Measurements from ENCODE around the gene DLG2.
"Not testable (repeated sequence)": the region's sequence is repeated elsewhere in the genome, so short reads cannot be mapped to it uniquely, and the experiment has no call there.

Gene DLG2

DNA sequence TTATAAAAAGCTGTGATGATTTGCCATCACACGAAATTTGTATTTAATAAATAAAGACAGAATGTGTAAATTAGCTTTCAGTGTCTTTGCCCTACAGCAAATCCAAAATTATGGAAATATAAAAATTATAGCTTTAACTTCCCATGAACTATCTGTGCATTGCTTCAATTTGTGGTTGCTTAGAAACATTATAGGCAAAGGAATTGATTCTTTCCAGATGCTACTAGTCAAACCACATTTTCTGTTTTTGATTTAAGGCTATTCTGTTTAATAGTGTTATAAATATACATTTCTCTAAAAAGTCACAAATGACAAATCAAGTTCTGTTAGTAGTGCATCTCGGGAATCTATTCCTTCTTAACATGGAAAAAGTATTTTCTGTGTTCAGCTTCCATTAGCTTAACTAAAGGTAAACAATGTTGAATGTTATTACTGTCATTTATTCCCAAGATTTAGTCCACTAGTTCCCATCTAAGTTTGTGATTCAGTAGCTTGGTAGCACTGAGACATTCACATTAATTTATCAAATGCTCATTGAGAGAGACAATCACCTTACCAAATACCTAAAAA is 1254.7 kb downstream of the DLG2 start:
- H3K36me3 Mint-ChIP-seq (ENCODE audit: low read depth) = no peaks in the 10 kb centered on the region
- H3K9me3 Mint-ChIP-seq = peaks cover 2% of the 10 kb centered on the region
- no peak overlapping the region for H3K4me3 Mint-ChIP-seq
- no peak for DNase-seq (ENCODE audit: low spot score)
- no peaks in the 10 kb centered on the region for H3K4me1 Mint-ChIP-seq (ENCODE audit: low read depth)
- no peak overlapping the region for H3K27ac Mint-ChIP-seq
- no peaks in the 10 kb centered on the region for H3K27me3 Mint-ChIP-seq (ENCODE audit: low read depth)

DNA sequence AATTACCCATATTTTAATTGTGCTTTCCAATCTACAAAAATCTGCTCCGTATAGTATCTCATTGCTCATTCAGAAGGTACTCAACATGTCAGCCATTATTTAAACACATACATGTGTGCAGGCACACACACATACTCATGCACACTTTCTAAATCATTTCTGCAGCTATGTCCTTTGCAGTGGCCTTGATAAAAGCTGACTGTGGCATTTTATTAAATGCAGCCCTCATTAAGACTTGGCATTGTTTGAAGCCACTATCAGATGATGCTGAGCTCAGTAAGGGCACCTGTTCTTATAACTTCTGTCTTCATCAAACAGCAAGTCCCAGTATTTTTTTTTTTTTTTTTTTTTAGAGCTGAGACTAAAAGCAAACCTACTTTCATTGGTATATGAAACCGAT is 1269.1 kb downstream of the DLG2 start:
- Mint-ChIP-seq H3K27ac (no peak overlapping the region), H3K36me3 (ENCODE audit: low read depth) (no peaks in the 10 kb centered on the region), H3K9me3 (peaks cover 3% of the 10 kb centered on the region), H3K4me1 (ENCODE audit: low read depth) (no peaks in the 10 kb centered on the region), H3K27me3 (ENCODE audit: low read depth) (no peaks in the 10 kb centered on the region), H3K4me3 (no peak overlapping the region)
- no peak for DNase-seq (ENCODE audit: low spot score)

GRCh38 chr11:84355911-84356310 is 1271.2 kb downstream of the DLG2 start:
- no peaks in the 10 kb centered on the region for H3K4me1 Mint-ChIP-seq (ENCODE audit: low read depth)
- no peak for DNase-seq (ENCODE audit: low spot score)
- no peaks in the 10 kb centered on the region for H3K36me3 Mint-ChIP-seq (ENCODE audit: low read depth)
- H3K27ac Mint-ChIP-seq = no peak overlapping the region
- no peak overlapping the region for H3K4me3 Mint-ChIP-seq
- peaks cover 8% of the 10 kb centered on the region for H3K9me3 Mint-ChIP-seq
- no peaks in the 10 kb centered on the region for H3K27me3 Mint-ChIP-seq (ENCODE audit: low read depth)

- Mint-ChIP-seq H3K27me3 (ENCODE audit: low read depth) (no peaks in the 10 kb centered on the region), H3K36me3 (ENCODE audit: low read depth) (no peaks in the 10 kb centered on the region), H3K4me3 (no peak overlapping the region), H3K4me1 (ENCODE audit: low read depth) (no peaks in the 10 kb centered on the region), H3K9me3 (peaks cover 6% of the 10 kb centered on the region), H3K27ac (no peak overlapping the region)
- DNase-seq (ENCODE audit: low spot score) = no peak
Measured at GRCh38 chr11:84345597-84345996, 1281.5 kb downstream of the DLG2 start.

DNA sequence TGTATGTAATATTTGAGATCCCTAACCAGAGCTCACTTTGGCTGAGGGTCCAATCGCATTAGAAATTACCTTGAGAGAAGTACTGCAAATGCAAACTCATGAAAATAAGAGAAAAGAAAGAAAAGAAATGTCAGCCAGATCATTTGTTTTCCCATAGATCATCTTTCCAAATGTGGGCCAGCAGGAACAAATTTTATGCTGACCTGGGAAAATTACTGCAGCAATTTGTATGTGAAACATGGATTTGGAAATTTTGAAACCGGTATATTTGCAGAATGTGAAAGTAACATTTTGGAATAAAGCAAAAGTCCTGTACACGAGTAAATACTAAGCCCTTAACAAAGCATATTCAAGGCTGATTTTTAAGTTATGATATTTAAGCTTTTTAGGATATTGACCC is 1282.1 kb downstream of the DLG2 start:
- Mint-ChIP-seq H3K27ac (no peak overlapping the region), H3K4me3 (no peak overlapping the region), H3K36me3 (ENCODE audit: low read depth) (no peaks in the 10 kb centered on the region), H3K4me1 (ENCODE audit: low read depth) (no peaks in the 10 kb centered on the region), H3K27me3 (ENCODE audit: low read depth) (no peaks in the 10 kb centered on the region), H3K9me3 (peaks cover 7% of the 10 kb centered on the region)
- DNase-seq (ENCODE audit: low spot score) = no peak

DNA sequence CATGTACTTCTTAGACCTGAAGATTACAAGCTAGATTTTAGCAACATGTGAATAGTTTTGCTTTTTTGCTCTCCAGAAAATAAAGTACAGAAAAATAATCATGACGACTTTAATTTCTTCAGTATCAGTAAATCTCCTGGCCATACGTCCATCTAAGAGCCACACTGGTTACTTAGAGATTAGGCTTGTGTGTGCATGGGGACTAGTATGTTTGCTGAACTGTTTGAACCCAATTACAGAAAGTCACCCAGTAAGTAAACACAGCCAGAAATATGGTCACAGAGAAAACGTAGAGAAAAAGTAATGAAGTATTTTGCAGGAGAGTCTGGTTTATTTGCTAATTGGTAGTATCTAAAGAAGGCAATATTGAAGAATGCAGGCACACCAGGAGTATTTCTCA is 1287.3 kb downstream of the DLG2 start:
- peaks cover 24% of the 10 kb centered on the region for H3K9me3 Mint-ChIP-seq
- H3K27ac Mint-ChIP-seq = no peak overlapping the region
- no peaks in the 10 kb centered on the region for H3K4me1 Mint-ChIP-seq (ENCODE audit: low read depth)
- H3K27me3 Mint-ChIP-seq (ENCODE audit: low read depth) = no peaks in the 10 kb centered on the region
- DNase-seq (ENCODE audit: low spot score) = no peak
- no peaks in the 10 kb centered on the region for H3K36me3 Mint-ChIP-seq (ENCODE audit: low read depth)
- no peak overlapping the region for H3K4me3 Mint-ChIP-seq

DNA sequence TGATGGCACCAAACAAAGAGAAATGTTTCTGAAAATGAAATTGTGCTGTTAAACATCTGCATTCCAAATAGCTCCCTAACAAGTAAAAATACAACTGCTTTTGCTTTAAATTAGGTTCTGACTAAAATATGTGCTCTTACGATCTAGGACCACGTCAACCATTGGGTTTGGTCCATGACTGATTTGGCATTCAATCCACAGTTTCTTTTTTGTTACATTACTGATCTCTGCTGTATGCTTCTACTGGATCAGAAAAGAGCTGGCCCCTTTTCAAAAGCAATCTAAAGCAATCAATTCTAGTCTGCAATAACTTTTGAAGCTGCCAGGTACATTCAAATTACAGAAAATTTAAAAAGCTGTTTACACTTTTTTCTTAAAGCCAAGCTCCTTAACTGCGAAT is 1293.9 kb downstream of the DLG2 start:
- H3K27me3 Mint-ChIP-seq (ENCODE audit: low read depth) = no peaks in the 10 kb centered on the region
- no peak for DNase-seq (ENCODE audit: low spot score)
- no peaks in the 10 kb centered on the region for H3K36me3 Mint-ChIP-seq (ENCODE audit: low read depth)
- no peaks in the 10 kb centered on the region for H3K4me1 Mint-ChIP-seq (ENCODE audit: low read depth)
- no peak overlapping the region for H3K27ac Mint-ChIP-seq
- H3K9me3 Mint-ChIP-seq = peaks cover 34% of the 10 kb centered on the region
- no peak overlapping the region for H3K4me3 Mint-ChIP-seq

- Mint-ChIP-seq H3K4me1 (ENCODE audit: low read depth) (no peaks in the 10 kb centered on the region), H3K9me3 (peaks cover 10% of the 10 kb centered on the region), H3K36me3 (ENCODE audit: low read depth) (no peaks in the 10 kb centered on the region), H3K27me3 (ENCODE audit: low read depth) (no peaks in the 10 kb centered on the region), H3K4me3 (no peak overlapping the region), H3K27ac (no peak overlapping the region)
- DNase-seq (ENCODE audit: low spot score) = no peak
Measured at GRCh38 chr11:84322211-84322610, 1304.9 kb downstream of the DLG2 start.

DNA sequence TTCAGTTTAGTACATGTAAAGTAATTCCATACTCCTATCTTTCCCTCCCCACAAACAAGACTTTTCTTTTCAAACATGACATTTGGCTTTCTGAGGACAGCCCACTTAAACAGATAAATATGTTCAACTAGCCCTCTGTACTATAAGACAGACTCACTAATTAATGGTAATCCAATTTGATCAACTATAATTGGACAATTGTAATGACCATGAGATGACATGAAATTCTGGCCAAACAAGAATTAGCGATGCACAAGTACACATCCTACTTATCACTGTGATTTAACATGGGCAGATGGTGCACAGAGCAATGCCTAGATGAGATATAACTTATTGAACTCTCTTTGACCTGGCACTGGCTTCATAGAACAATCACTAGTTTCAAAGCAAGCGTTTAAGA is 1307.3 kb downstream of the DLG2 start:
- H3K36me3 Mint-ChIP-seq (ENCODE audit: low read depth) = no peaks in the 10 kb centered on the region
- H3K27ac Mint-ChIP-seq = no peak overlapping the region
- H3K4me1 Mint-ChIP-seq (ENCODE audit: low read depth) = no peaks in the 10 kb centered on the region
- H3K27me3 Mint-ChIP-seq (ENCODE audit: low read depth) = no peaks in the 10 kb centered on the region
- H3K4me3 Mint-ChIP-seq = no peak overlapping the region
- peaks cover 4% of the 10 kb centered on the region for H3K9me3 Mint-ChIP-seq
- no peak for DNase-seq (ENCODE audit: low spot score)

GRCh38 chr11:84316866-84317555 is 1310.1 kb downstream of the DLG2 start:
- no peaks in the 10 kb centered on the region for H3K36me3 Mint-ChIP-seq (ENCODE audit: low read depth)
- no peaks in the 10 kb centered on the region for H3K4me1 Mint-ChIP-seq (ENCODE audit: low read depth)
- no peak overlapping the region for H3K4me3 Mint-ChIP-seq
- peaks cover 4% of the 10 kb centered on the region for H3K9me3 Mint-ChIP-seq
- DNase-seq (ENCODE audit: low spot score) = no peak
- no peaks in the 10 kb centered on the region for H3K27me3 Mint-ChIP-seq (ENCODE audit: low read depth)
- no peak overlapping the region for H3K27ac Mint-ChIP-seq

DNA sequence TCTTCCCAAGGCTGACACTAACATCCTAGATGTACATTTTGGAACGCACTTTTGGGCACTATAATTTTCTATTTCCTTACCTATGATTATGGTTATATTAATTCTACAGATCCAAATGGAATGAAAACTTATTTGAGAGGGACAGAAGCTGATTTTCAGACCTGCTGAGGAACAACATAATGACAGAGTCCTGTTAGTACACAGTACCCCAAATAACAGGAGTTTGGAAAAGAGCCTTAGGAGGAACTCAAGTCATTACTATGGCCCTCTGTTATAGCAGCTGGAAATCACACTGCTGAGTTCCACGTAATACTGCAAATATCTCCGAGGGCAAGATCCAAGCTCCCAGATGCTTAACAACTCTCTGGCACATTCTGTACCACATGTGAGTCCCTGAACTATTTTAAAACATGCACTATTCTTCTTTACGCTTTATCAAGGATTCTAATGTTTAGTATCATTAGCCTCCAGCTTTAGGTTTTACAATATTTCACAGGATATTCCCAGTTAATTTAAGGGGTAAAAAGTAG is 1313.2 kb downstream of the DLG2 start:
- no peak overlapping the region for H3K27ac Mint-ChIP-seq
- H3K27me3 Mint-ChIP-seq (ENCODE audit: low read depth) = no peaks in the 10 kb centered on the region
- no peak overlapping the region for H3K4me3 Mint-ChIP-seq
- DNase-seq (ENCODE audit: low spot score) = no peak
- H3K9me3 Mint-ChIP-seq = peaks cover 14% of the 10 kb centered on the region
- H3K4me1 Mint-ChIP-seq (ENCODE audit: low read depth) = no peaks in the 10 kb centered on the region
- no peaks in the 10 kb centered on the region for H3K36me3 Mint-ChIP-seq (ENCODE audit: low read depth)

DNA sequence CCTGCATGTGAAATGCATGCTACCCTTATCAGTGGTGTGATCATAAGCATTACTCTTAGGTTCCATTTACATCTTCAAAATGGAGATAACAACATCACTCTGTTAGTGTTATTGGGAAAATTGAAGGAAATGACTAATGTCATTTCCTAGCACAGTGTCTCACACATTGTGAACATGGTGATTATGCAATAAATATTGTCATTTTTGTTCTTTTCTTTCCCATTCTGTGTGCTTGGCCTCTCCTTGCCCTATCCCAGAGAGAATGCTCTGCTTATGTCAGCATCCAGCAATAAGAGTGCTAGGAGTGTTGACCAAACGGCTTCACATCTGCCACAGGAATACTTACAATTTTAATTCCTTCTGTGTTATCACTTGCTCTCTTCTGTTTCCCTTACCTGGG is 1316.9 kb downstream of the DLG2 start:
- Mint-ChIP-seq H3K4me1 (ENCODE audit: low read depth) (no peaks in the 10 kb centered on the region), H3K27me3 (ENCODE audit: low read depth) (no peaks in the 10 kb centered on the region), H3K27ac (no peak overlapping the region), H3K9me3 (peaks cover 14% of the 10 kb centered on the region), H3K36me3 (ENCODE audit: low read depth) (no peaks in the 10 kb centered on the region), H3K4me3 (no peak overlapping the region)
- DNase-seq (ENCODE audit: low spot score) = no peak

GRCh38 chr11:84308491-84308890 is 1318.7 kb downstream of the DLG2 start:
- H3K4me1 Mint-ChIP-seq (ENCODE audit: low read depth); H3K36me3 Mint-ChIP-seq (ENCODE audit: low read depth); DNase-seq (ENCODE audit: low spot score); H3K27ac Mint-ChIP-seq; H3K27me3 Mint-ChIP-seq (ENCODE audit: low read depth); H3K4me3 Mint-ChIP-seq: not testable (repeated sequence)
- peaks cover 20% of the 10 kb centered on the region for H3K9me3 Mint-ChIP-seq

DNA sequence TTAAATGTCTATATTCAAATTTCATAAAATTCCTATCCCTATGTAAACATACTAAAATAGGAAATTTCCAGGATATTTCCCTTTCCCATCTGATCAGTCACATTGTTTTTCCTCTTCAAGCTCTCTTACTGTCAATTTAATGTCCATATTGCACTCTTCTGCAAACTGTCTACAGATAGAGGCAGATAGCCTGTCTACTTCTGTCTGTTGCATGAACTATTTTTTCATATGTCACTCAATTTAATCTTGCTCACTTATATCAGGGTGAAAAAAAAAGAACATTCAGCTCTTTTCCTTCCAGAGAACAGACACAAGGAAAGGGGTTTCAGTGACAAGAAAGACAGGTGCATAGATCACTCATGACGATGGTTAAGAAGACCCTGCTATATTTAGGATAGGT is 1327.1 kb downstream of the DLG2 start:
- Mint-ChIP-seq H3K4me3 (no peak overlapping the region), H3K27me3 (ENCODE audit: low read depth) (no peaks in the 10 kb centered on the region), H3K9me3 (peaks cover 6% of the 10 kb centered on the region), H3K4me1 (ENCODE audit: low read depth) (no peaks in the 10 kb centered on the region), H3K36me3 (ENCODE audit: low read depth) (no peaks in the 10 kb centered on the region), H3K27ac (no peak overlapping the region)
- no peak for DNase-seq (ENCODE audit: low spot score)

DNA sequence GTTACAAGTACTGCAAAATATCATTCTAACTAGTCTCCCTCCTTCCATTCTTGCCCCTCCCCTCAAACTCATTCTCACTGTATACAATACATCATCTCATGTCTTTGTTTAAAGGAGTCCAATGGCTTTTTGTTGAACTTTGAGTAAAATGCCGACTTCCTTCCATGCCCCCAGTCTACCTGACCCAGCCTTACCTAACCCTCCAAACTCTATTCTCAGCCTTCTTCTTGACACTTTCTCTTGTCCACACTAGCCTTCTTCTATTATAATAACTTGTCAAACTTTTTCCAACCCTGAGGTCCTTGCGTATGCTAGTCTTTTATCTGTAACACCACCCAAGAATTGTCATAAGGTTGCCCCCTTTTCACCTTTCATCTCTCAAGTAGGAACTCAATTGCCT is 1329.6 kb downstream of the DLG2 start:
- no peak for DNase-seq (ENCODE audit: low spot score)
- no peaks in the 10 kb centered on the region for H3K27me3 Mint-ChIP-seq (ENCODE audit: low read depth)

More for the DNA sequence above, 1329.6 kb downstream of the DLG2 start:
- no peak overlapping the region for H3K4me3 Mint-ChIP-seq
- H3K36me3 Mint-ChIP-seq (ENCODE audit: low read depth) = no peaks in the 10 kb centered on the region
- no peaks in the 10 kb centered on the region for H3K4me1 Mint-ChIP-seq (ENCODE audit: low read depth)
- no peak overlapping the region for H3K27ac Mint-ChIP-seq
- H3K9me3 Mint-ChIP-seq = peaks cover 9% of the 10 kb centered on the region

Measured in T-helper 2 cell treated with Interferon-gamma antibody and Interleukin-4, amounts not matched to agents 5 μg/mL and 100 μg/mL, for 36 hours (primary cell).